Measurements from ENCODE around the gene MYL5. TPM values are rescaled to one million over a fixed set of nuclear protein-coding genes. Genes with fewer than 3 reads are reported as not detected.
A peak's percentile ranks its signal among the peaks of the same experiment; 100 is the strongest.

The MYL5 gene
- total RNA-seq, 4 donors from 2014 or later: 8.7 to 19.0 (median 9.4) TPM

DNA sequence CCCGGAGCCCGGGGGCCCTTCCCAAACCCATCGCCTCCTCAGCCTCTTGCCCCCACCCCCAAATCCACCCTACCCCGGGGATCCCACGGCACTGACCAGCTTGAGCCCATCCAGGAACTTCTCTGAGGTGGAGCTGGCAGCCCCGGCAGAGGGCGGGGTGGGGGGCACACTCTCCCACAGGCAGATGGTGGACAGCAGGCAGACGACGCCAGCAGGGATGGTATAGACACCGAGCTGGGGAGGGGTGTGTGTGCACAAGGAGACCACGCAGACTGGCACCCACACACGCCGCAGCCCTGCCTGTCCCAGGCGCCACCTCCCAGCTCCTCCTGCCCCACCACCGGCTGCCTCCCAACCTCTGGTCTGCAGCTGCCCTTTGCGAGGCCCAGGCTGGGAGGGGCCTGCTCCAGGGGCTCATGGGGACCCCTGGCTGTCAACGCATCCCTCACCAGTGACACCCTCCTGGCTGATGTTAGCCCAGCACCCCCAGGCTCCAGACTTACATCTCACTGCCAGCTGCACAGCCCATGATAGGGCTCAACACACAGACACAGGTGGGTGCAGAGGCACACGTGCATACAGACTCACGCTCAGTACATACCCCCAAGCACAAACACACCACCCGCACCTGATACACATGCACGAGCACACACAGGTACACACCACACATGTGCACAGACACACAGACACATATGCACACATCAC lies 10.4 kb downstream of the MYL5 start:
- no peak for ATAC-seq (ENCODE audit: low FRiP score)
- no peak for DNase-seq (ENCODE audit: low spot score)
- TF ChIP-seq, protein P1, sequence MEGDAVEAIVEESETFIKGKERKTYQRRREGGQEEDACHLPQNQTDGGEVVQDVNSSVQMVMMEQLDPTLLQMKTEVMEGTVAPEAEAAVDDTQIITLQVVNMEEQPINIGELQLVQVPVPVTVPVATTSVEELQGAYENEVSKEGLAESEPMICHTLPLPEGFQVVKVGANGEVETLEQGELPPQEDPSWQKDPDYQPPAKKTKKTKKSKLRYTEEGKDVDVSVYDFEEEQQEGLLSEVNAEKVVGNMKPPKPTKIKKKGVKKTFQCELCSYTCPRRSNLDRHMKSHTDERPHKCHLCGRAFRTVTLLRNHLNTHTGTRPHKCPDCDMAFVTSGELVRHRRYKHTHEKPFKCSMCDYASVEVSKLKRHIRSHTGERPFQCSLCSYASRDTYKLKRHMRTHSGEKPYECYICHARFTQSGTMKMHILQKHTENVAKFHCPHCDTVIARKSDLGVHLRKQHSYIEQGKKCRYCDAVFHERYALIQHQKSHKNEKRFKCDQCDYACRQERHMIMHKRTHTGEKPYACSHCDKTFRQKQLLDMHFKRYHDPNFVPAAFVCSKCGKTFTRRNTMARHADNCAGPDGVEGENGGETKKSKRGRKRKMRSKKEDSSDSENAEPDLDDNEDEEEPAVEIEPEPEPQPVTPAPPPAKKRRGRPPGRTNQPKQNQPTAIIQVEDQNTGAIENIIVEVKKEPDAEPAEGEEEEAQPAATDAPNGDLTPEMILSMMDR (IDR thresholded peaks at IDR 0.05): no peak

- ATAC-seq (ENCODE audit: low FRiP score): no peak
- DNase-seq (ENCODE audit: low spot score): no peak
- TF ChIP-seq, protein P1 (IDR thresholded peaks at IDR 0.05): no peak
Measured at GRCh38 chr4:685679-686412, 11.5 kb downstream of the MYL5 start.

DNA sequence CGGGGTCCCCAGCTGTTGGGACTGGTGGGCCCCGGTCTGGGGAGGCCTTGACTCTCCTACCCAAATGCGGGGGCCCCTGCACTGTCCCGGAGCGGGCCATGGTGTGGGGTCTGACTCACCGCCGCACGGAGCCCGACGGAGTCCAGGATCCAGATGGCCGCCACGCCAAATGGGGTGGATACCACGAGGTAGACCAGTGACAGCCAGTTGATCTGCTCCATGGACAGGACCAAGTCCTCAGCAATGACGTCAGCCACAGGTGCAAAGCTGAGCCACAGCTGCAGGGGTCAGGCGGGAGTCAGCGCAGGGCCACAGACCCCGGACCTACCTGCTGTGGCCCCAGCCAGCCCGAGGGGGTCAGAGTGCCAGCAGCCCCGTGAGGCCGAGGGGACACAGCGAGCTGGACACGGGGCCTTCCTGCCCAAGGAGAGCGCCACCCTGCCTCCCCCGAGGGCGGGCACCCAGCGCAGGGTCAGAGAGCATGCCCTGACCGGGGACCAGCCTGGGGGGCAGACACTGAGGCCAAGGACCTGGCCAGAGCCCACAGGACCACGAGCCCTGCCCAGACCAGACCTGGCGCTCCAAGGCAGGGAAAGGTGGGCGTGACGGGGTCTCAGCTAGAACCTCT lies 12.2 kb downstream of the MYL5 start:
- ATAC-seq (ENCODE audit: low FRiP score): no peak
- TF ChIP-seq, protein P1 (IDR thresholded peaks at IDR 0.05): no peak
- DNase-seq (ENCODE audit: low spot score): no peak

- TF ChIP-seq, protein P1 (IDR thresholded peaks at IDR 0.05): no peak
- DNase-seq (ENCODE audit: low spot score) (peak; percentile 77), ATAC-seq (ENCODE audit: low FRiP score) (peak; percentile 87)
Measured at GRCh38 chr4:687048-687970, 13.0 kb downstream of the MYL5 start.

GRCh38 chr4:687971-688853 lies 13.9 kb downstream of the MYL5 start:
- TF ChIP-seq, protein P1 (IDR thresholded peaks at IDR 0.05): no peak
- DNase-seq (ENCODE audit: low spot score) (no peak), ATAC-seq (ENCODE audit: low FRiP score) (no peak)
